DMS79 (cell line): ENCODE measurements around the gene GRM4.
"Not testable (repeated sequence)": the region's sequence is repeated elsewhere in the genome, so short reads cannot be mapped to it uniquely, and the experiment has no call there.

Experiments
- DNase-seq: peaks from one replicate; lab custom pipeline; 2025; lab: John Stamatoyannopoulos, UW

GRM4 gene

DNA sequence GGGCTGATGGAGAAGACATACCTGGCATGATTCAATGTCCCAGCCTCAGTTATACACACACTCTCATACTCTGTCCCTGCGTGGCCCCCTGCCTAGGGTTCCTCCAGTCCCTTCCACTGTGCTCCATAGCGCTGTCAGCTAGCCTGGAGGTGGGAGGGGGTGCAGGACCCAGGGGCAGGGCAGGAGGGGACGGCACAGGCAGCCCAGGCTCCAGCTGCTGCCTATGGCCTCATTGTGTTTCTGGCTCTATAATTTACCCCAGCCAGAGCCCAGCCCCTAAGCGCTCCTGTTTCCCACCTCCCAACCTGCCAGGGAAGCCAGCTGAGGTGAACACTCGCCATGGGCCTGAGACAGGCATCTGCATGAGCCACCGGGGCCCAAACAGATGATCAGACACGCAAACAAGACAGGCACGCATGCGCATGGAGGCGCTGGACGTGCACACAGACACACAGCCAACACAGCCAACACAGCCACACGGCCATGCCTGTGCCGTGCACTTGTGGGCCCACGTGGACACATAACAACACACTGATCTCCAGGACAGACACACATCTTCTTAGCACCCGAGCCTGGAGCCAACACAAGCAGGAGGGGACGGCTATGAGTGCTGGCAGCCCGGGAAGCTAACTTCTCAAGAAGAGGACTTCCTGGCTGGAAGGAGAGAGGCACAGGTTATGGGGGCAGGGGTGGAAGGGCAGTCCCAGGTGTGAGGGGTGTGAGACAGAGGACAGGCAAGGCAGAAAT, 124.9 kb downstream of the GRM4 start:
- no peak for DNase-seq

DNA sequence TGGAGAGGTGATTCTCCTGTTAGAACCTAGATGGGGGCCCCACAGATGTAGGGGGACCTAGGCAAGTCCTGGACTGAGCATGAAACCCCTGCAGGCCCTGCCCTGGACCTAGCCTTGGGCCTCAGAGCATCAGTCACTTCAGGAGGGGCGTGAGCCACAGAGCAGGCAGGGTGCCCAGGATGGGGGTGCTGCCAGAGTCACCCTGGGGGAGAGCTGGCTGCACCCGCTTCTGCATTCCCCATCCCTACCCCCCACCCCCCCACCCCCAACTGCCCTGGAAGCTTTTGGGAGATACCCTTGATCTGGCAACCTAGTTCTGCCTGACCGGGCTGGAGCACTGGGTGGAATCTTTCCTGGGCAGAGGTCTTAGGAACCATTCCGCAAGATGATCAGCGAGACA, 125.6 kb downstream of the GRM4 start:
- DNase-seq: no peak

DNA sequence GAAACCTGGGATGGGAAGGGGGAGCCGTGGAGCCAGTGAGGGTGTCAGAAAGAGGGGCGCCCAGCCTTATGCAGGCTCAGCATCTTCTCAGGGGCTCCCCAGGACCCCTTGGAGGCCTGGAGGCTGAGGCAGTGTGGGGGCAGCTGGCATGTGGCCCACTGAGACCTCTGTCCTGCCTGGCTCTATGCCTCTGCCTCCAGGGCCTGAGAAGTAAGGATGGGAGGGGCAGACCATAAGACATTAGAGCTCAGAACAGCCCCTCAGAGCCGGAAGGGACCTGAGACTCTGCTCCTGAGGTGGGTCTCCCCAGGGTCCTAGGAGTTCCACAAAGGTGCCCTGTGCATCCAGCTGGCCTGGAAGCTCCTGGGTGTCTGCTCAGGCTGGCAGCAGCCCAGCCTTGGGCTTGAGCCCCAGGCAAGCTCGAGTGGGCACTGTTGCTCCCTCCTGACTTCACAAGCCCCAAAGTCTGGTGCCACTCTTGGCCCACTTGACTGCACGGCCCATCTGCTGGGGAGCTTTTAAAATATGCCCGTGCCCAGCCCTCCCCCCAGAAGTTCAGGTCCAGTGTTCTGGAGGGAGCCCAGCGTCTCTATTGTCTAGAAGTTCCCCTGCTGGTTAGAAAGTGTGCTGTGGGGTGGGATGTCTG, 126.8 kb downstream of the GRM4 start:
- no peak for DNase-seq

DNA sequence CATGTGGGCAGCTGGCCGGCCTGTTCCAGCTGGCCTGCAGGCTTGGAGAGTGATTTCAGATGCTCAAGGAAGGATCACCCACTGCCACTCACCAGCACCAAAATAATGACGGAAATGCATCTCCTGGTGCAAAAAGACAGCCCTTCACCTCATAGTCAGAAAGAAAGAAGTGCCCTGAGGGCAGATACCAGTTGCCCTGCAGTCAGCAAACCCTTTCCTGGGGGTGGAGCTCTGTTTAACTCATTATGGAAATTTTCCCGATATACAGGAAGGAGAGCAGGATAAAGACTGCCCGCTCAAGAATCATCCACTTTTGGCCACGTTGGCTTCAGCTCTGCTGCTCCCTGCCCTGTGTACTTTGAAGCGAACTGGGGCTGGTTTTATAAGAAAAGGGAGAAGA, 127.9 kb downstream of the GRM4 start:
- DNase-seq: no peak

DNA sequence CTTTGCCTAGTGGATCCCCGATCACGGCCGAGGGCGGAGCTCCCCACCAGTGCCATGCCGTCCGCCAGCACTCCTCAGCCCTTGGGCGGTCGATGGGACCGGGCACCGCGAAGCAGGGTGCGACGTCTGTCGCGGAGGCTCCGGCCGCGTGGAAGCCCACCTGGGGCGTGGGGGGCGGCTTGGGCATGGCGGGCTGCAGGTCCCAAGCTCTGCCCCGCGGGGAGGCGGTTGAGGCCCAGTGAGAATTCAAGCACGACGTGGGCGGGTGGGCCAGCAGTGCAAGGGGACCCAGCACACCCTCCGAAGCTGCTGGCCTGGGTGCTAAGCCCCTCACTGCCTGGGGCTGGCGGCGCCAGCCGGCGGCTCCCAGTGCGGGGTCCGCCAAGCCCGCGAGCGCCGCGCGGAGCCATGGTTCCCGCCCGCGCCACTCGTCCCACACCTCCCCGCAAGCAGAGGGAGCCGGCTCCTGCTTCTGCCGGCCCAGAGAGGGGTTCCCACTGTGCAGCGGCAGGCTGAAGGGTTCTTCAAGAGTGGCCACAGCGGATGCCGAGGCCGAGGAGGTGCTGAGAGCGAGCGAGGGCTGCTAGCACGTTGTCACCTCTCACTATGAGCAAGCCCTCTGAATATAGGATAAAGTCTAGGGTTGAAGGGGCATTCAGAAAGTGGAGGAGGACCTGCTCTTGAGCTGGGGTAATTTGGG, 128.6 kb downstream of the GRM4 start:
- DNase-seq: no peak

DNA sequence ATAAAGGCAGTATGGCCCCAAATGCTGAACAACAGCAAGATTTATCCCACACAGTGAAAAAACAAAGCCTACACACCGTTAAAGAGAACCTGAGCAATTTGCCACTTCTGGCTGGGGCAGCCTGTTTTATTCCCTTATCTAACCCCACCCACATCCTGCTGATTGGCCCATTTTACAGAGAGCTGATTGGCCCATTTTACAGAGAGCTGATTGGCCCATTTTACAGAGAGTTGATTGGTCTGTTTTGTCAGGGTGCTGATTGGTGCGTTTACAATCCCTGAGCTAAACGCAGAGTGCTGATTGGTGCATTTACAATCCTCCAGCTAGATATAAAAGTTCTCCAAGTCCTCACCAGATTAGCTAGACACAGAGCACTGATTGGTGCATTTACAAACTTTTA, 129.3 kb downstream of the GRM4 start:
- DNase-seq: not testable (repeated sequence)

DNA sequence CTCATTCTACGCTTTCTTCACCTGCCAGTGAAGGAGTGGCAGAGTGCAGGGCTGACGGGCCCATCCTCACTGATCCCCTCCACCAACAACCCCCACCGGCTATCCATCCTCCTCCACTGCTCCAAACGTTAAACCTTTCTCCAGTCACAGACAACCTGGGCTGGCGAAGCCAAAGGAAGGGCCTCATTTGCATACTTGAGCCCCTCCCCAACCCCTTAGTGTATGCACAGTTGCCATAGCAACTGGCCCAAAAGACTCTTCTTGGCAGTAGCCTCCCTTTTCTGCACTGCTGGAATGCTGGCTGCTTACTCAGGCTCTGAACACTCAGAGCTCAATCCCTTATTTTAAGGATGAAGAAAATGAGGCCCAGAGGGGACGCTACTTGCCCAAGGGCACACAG, 130.3 kb downstream of the GRM4 start:
- DNase-seq: no peak

DNA sequence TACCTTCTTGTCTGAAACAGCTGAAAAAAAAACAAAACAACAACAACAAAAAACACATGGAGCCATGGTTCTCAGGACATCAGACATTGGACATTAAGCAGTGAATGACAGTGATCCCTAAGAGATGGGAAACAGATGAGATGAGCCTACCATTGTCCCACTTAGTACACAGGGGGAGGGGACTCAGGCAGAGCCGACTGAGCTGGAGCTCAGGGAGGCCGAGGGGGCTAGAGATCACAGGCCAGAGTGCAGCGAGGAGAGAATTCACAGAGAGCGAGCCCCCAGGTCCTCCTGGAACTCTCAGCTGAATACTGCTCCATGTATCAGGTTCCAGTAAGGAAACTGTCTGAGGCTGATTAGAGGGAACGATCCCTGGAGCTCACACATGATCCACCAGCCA, 134.6 kb downstream of the GRM4 start:
- no peak for DNase-seq

DNA sequence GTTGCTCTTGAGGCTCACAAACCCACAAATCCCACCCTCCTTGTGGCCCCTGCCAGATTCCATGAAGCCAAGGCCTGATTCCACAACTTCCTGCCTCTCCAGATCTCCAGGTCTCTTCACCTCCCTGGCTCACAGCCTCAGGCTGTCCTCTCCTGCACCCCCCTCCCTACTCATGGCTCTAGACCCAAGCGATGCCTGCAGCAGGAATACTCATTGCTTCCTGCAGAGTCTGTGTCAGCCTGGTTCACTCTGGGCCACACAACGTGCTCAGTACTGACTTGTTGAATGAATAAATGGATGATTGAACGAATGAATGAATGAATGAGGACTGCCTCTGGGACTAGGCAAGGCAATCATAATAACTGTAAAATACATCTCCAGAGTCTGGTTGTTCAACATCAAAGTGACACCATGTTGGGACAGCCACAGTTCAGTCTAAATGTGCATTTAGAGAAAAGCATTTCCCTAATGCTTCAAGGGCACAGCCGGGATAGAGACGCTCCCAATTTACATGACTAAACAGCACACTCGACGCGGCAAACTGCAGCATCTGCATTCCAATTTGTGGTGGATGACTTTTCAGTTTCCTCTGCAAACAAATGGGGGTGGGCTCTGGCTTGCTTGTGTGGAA, 139.9 kb downstream of the GRM4 start:
- no peak for DNase-seq

DNA sequence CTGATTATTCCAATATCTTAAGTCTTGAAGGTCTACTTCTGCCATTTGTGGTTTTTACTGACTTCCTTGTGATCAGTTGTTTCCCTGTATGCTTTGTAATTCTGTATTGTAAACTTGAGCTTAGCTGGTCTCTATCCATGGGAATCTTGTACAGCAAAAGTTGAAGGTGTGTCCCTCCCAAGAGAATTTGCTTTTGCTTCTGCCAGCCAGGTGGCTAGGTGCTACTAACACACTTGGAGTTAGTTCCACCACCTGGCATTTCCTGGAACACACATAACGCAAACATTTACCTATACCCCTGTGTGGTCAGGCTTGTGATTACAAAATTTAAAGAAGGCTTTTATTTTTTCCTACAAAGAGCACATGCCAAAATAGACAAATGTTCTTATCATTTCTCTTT, 141.2 kb downstream of the GRM4 start:
- DNase-seq: no peak

DNA sequence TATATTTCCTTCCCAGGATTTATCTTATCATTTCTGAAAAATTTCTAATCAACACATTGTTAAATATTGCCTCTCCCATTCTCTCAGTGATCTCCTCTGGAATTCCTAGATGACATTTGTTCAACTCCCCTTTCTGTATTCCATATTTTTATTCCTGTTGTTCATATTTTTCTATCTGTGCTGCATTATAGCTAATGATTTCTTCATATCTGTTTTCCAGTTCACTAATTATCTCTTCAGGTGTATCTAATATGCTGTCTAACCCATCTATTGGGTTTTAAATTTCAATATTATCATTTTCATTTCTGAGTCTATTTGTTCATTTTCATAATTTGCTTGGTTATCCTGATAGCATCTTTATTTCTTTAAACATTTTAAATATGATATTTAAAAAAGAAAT, 141.9 kb downstream of the GRM4 start:
- no peak for DNase-seq

DNA sequence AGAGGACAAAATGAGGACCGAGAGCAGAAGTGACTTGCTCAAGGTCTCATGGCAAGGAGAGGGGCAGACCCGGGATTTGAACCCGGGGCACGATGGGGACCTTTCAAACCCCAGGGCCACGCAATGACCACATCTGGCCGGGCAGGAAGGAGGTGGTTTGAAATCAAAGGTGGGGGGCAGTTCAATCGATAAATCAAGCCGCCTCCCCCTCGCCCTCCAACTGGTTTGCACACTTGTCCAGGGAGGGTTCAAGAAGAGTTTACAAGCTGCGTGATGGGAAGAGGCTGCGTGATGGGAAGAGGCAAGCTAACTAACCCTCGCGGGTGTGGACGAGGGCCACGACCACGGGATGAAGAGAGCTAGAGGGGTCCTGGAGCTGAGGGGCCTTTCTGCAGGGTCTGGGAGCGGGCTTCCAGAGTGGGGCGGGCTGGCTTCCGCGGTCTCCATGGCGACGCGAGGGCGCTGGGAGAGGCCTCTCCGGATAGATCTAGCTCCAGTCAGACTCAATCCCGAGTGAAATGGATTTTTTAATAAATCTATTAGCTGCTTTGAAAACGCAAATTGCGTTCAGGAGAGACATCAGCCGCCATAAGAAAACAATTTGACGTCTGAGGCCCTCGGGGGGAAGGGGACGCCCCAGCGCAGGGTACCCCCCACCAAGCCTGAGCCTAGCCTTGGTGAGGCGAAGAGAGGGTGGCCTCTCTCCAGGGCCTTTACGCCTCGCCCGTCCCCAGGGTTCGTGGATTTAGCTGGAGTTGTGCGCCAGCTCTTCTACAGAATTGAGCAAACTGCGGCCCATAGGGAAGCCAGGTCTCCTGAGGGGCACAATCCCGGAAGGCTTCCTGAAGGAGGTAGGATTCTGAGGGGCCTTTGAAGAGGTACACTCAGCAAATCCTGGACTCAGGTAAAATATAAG, 143.9 kb downstream of the GRM4 start:
- no peak for DNase-seq

DNA sequence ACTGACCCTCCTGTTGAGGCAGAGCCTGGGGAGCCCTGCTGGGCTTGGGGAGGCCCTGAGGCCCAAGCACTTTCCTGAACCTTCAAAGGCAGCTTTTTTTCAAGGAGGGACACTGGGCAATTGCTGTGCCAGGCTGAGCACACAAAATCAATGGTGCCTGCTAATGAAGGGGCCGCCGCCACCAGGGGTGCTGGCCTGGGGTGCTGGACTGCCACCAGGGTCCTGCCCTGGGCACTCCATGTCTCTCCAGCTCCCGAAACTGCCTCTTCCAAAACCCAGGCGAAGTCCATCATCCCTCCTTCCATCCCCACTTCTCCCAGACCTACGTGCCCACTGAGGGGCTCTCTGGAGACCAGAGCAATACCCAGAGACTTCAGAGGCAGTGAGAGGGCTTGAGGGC, 145.6 kb downstream of the GRM4 start:
- no peak for DNase-seq

DNA sequence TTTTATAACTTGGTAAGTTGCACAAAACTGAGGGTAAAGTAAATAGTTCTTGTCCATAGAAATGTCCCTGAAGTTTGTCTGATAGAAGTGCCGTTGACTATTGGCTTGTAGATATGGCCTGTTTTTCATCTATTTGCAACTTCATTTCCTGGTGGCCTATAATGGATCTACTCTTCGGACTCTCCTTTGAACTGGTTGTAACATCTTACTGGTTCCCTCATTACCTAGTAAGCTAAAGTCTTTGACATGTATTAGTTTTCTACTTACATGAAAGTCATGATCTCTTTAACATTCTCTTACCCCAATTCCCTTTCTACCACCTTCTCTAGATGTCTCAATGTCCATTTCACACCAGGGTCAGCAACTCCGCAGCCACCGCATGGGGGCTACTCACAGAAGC, 146.3 kb downstream of the GRM4 start:
- no peak for DNase-seq

DNA sequence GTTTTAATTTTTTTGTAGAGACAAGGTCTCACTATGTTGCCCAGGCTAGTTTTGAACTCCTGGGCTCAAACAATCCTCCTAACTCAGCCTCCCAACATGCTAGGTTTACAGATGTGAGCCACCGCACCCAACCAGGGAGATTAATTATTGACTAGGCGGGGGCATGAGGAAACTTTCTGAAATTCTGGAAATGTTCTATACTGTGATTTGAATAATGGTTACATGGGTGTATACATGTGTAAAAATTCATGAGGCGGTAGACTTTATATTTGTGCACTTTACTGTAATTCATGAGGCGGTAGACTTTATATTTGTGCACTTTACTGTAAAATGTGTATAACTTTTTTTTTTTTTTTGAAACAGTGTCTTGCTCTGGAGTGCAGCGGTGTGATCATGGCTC, 147.2 kb downstream of the GRM4 start:
- no peak for DNase-seq

DNA sequence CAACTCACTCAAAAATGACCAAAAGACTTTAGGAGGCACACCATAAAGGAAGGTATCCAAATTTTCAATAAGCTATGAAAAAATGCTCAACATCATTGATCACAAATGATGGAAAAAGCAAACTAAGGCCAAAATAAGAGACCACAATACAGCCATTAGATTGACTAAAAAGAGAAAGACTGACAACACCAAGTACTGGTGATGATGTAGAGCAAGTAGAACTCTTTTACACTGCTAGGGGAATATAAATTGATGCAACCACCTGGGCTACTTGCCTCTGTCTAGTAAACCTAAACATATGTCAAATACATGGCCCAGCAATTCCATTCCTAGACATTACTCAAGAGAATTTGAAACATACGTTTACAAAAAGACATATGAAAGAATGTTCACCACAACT, 148.6 kb downstream of the GRM4 start:
- DNase-seq: no peak

DNA sequence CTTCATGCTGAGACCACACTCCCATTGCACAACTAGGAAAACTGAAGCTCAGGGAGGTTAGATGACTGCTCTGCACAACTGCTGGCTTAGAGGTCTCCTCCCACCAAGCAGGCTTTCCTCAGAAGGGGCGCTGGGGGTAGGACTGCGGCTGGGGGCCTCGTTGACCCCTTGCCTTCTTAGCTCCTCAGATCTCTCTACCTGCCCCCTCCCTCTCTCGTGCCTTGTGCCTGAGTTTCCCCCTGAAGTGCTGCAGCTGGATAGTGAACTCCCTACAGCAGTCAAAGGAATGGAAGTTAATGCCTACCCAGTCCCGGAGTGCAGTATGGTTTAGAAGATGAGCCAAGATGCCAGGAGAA, 149.8 kb downstream of the GRM4 start:
- DNase-seq: no peak

DNA sequence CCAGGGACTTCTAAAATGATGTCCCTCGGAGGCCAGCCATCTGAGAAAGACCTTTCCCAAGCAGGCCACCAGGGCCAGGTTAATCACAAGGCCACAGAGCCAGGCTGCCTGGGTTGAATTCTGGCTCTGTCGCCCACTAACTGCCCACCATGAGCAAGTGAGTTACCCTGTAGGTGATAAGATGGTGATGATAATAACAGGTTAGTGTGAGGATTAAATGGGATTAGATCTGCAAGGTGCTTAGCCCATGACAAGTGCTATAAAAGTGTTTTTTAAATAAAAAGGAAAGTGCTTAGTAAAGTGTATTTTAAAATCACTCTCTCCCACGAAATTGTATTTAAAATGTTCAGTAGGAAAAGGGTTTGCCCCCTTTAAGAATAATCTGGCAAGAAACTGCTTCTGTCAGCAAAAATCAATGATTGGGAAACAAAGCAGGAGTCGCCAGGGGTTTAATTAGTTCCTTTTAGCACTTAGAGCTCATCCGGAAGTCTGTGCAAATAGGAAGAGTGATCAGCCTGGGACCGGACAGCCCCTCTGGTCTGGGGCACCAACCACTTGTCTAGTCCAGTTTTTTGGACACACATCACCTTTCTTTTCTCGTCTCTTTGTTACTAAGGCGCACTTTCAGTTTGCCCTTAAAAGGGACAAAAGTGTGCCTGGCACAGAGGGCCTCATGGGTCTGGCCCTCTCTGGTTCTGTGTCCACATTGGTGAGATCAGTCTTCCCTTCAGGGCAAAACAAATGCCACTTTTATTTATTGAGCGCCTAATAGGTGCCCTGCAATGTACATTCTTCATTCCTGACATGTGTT, 150.4 kb downstream of the GRM4 start:
- DNase-seq: no peak

DNA sequence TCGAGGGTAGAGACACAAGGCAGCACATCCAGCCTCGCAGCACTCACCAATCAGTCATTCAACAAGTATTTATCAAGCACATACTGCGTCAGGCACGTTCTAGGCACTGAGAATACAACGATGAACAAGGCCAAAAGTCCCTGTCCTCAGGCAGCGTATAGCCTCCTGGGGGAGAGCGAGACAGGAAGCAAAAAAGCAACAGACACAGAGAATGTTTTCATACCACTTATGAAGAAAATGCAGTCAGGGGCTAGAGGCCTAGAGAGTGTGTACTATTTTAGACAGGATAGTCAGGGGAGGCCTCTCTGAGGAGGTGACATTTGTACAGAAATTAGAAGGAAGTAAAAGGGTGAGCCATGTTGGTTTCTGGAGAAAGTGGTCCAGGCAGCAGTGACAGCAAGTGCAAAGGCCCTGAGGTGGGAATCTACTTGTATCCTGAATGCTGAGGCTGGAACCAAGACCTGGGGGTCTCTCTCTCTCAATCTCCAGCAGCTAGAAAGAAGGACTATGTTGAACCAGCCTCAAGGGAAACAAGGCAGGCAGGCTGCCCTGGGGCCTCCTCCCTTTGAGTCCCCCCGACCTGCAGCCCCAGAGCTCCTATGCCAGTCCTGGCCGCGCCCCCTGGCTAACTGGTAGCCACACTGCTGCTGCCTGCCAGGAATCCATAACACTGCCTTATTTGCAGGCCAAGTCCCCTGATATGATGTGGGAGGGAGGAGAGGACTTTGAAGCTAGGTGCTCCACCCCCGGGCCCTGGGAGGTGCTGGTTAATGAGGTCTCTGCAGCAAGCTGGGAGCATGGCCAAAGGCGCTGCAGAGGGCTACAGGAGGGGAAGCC, 151.2 kb downstream of the GRM4 start:
- no peak for DNase-seq
